NCI-H2196 treated with DMSO at 0.1 percent for 48 hours (cell line): Measurements from ENCODE around the gene HERPUD2.
"Not testable (repeated sequence)": the region's sequence is repeated elsewhere in the genome, so short reads cannot be mapped to it uniquely, and the experiment has no call there.

Experiments used
- DNase-seq: peaks from one replicate; lab custom pipeline; 2025; ENCODE audit not compliant: unreplicated experiment; lab: John Stamatoyannopoulos, UW

Gene HERPUD2

DNA sequence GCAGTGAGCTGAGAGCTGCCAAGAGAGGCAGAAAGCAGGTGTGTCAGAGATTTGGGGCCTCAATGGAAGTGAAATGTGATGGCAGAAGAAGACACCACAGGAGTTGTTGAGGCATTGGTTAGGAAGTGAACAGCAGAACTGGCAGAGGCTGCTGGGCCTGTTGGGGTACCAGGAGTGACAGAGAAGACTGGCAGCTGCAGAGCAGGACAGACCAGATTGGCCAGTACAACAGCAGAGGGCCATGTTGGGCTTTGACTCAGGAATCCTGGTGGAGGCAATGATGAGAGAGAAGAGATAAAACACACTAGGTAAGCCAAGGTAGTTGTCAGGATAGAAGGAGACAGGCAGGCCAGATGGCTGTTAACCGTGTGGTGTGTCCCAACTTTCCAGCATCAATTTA is 19.9 kb upstream of the HERPUD2 start:
- no peak for DNase-seq

DNA sequence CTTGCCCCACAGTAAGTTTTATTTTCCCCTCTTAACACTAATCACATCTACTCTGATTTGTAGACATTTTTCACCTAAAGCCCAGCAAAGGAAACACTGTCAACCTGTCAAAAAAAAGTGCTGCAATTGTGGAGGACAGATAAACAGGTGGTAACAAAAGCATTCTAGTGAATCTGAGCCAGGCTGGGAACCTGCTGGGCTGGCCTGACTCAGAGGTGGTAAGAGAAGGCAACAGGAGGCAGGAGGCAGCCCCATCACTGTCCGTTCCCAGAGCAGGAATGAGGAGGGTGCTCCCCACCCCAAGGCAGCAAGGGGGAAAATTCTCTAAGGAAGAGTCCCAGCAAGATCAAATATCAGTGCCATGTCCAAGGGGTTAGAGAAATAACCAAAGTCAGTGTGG is 19.5 kb upstream of the HERPUD2 start:
- DNase-seq = no peak

DNA sequence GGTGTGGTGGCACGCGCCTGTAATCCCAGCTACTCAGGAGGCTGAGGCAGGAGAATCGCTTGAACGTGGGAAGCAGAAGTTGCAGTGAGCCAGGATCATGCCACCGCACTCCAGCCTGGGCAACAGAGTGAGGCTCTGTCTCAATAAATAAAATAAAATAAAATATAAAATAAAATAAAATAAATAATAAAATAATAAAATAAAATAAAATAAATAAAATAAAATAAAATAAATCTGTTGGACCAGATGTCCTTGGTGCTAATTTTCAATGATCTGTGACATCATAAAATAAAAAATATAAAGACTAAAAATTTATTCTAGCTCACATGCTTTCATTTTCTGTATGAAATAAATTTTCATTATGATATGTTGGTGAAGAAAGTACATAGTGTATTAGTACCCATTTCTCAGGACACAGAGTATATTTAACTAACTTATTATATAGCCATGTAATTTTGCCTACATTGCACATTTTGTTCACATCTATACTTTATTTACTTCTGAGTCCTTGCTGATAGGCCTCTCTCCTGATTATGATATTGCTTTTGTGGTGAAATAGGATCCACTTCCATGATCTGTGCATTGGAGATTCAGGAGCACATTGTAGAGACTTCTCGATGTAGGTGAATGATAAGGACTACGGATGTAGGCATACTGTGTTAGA is 17.8 kb upstream of the HERPUD2 start:
- DNase-seq = no peak

DNA sequence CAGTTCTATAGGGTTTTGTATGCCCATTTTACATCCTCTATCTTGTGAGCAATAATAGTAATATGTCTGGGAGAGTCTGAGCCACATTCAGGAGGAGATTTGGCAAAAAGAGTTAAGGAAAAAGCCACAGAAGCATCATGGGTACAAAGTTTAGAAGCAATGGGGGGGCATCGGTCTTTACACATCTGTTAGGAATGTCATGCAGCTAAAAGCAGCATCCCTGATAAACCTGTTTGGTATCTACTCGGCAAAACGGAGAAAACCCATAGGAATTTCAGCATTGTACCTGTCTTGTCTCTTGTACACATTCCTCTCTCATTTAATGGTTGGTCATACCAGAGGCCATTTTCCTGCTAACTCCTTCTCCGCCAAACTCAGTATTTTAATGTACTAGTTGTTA is 12.5 kb upstream of the HERPUD2 start:
- DNase-seq = no peak

DNA sequence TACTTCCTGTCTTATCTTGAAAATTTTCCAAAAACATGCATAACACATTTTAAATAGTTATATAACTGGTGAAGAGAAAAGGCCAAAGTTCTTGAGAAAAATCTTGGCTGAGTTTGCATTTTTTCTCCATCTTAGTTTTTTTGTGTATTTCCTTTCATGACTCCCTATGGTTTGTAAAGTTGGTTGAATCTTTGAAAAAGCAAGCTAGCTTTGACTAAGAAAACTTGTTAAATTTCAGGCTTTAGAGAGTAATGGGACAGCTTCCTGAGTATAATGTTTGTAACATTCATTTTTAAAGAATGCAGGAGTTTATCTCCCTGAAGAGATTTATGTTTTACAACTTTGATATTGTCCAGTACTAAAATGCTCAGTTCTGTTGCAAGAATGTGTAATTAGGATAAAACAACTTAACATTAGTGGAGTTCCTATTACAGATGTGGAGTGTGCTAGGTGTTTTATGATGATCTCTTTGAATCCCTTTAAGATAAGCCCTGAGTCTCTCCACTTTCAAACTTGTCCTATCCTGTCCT is 11.1 kb upstream of the HERPUD2 start:
- DNase-seq = no peak

DNA sequence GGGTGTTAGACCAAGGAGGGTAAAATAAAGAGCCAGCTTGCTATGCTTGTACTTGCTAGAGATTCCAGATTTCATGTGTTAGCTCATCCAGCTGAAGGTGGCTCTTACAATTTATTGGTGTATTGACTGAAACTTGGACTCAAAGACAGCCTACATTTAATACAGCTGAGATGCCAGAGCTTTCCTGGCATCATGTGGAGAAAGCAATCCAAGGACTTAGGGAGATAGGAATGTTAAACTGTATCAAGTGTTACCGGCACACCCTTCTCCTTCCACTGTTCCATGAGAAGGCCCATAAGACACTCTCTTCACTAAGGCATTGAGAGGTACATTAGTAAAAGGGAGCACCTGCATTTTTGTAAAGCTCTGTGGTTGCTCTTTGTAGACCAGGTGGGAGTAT is 9.3 kb upstream of the HERPUD2 start:
- DNase-seq = no peak

DNA sequence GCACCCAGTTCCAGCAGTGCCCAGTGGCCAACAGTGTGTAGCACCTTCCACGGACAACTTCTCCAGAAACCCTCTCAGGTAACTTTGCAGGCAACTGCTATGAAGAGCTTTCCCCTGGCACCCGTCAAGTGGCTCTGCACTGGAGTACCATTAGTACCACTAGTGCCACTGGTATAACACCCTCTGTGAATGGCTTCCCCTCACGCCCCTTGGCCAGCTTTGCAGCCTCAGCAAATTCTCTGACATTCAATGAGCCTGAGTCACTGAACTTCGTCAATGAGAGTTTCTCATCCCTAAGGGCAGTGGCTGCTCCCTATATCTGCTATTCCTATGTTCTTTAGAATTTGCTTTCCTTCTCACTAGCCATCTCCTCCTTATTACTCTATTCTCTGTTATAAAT is 7.6 kb upstream of the HERPUD2 start:
- DNase-seq = no peak

DNA sequence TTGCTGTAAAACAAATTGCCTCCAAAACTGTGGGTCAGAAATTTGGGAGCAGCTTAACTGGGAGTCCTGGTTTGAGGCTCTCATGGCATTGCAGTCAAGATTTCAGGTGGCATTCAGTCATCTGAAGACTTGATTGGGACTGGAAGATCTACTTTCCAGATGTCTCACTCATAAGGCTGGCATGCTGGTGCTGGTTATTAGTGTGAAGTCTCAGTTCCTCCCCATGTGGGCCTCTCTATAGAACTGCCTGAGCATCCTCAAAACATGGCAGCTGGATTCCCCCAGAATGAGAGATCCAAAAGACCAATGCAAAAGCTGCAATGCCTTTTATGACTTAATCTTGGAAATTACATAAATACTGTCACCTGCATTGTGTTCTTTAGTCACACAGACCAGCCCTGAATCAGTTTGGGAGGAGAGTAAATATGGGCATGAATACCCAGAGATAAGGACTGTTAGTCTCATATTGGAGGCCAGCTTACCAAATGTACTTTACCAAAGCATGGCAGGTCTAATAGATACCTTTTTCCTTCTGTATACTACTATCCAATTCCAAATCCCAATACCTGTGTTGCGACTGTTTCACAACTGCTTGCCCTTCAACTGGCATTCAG is 6.5 kb upstream of the HERPUD2 start:
- no peak for DNase-seq

DNA sequence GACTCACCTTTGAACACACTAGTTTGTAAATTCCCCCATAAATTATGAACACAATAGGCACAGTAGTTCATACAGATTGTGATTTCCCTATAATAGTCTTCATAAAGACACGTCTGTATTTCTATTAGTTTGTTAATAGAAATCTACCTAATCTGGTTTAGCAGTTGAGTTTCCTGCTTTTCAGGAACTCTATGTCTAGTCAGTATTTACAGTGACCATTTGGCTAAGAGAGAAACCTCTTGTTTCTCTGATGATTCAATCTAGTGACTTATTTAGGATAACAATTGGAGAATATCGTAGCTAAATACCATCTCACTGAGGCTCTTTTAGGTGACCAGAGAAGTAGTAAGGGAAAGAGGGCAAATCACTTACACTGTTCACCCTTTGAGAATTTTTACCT is 5.9 kb upstream of the HERPUD2 start:
- no peak for DNase-seq

DNA sequence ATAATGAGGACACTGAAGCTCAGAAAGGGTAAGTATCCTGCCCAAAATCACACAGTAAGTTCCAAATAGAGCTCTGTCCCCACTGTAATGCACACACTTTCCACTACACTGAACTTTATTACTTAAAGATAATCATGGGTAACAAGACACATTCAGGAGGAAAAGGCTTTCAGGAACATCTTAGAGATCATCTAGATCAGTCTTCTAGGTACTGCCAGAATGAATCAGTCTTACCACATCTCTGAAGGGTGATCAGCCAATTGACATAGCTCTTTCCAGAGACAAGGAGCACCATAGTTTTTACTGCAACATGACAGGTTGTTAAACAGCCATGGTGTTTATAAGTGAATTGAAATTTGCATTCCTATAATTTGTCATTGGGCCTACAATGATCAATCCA is 5.4 kb upstream of the HERPUD2 start:
- no peak for DNase-seq

DNA sequence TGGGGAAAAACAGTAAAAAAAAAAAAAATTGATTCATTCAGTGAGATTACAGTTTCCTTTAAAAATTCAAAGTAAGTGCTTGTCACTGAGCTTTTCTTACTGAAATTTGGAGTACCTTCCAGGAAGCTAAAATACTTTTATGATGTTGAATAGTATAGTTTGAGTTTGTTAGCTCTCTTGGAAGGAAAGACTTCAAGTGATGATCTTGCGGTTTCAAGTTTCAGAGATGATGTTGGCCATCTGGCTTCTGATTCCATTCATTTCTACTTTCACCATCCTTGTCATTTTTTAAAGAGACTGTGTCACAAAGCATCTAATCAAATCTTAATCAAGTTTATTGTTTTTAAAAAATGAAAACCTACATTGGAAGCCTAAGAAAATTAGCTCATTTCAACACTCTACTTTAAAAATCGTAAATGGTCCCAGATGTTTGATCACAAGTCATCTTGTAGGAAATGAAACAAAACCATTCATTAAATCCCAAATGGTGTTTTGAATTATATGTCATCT is 4.9 kb upstream of the HERPUD2 start:
- DNase-seq = no peak

DNA sequence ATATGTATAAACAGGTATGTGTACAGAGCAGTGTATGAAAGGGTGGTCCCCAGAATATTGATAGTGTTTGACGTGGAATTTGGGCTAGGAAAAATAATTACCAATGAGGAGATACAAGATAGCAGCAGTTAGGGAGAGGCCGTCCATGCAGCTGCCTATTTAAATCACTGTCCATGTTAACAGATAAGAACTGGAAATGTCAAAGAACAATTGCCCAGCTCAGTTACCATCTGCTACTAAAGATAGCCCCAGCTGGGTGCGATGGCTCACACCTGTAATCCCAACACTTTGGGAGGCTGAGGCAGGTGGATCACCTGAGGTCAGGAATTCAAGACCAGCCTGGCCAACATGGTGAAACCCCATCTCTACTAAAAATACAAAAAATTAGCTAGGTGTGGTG is 3.4 kb upstream of the HERPUD2 start:
- DNase-seq = not testable (repeated sequence)

DNA sequence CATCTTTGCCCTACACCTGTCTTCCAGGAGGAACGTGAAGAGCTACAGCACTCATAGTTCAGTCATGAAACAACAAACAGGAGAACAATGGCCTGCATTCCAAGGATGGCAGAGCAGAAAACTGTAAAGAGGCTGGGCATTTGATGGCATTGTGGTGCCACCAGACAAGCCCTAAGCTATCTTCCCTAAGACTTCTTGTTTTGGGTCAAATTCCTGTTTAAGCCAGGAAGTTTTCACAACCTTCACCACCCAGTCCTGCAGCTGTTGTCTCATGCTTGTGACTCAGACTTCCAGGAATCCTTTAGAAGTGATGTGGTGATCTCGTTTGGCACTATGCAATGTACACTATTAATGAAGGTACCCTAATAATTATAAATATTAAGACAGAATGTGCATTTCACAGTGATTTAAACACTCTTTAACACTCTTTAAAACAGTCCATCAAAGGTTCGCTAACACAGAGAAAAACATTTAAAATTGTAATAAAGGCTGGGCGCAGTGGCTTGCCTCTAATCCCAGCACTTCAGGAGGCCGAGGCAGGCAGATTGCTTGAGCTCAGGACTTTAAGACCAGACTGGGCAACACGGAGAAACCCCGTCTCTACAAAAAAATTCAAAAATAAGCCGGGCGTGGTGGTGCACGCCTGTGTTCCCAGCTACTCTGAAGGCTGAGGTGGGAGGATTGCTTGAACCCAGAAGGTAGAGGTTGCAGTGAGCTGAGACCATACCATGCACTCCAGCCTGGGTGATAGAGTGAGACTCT is 2.7 kb upstream of the HERPUD2 start:
- no peak for DNase-seq

DNA sequence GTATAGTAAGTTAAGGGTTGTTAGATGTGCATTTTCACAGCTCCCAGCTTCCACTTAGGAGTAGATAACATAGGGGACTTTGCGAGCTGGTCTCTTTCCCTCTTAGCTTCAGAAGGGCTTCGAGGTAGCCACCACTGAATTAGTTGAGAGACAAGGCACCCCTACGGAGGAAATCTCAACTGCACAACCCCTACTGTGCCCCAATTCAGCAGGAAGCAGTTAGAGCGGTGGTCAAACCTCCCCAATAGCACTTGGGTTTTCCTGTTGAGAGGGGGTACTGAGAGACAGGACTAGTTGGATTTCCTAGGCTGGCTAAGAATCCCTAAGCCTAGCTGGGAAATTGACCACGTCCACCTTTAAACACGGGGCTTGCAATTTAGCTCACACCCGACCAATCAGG is 1.1 kb upstream of the HERPUD2 start:
- no peak for DNase-seq

DNA sequence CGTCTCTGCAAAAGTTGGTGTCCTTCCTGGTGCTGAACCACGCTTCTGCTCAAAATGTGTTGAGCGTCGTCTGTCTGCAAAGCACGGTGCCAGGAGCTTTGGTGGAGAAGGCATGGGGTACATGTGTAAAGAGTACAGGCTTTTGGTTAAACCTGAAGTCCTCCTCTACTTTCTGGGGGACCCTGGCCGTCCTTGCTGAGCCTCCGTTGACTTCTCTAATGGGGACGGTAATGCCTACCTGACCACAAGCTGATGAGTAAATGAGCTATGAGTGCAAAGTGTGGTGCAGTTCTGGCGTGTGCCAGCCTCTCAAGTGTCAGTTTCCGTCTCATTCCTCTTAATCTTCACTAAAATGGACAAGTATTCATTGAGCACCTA is 527 bp upstream of the HERPUD2 start:
- DNase-seq = no peak

DNA sequence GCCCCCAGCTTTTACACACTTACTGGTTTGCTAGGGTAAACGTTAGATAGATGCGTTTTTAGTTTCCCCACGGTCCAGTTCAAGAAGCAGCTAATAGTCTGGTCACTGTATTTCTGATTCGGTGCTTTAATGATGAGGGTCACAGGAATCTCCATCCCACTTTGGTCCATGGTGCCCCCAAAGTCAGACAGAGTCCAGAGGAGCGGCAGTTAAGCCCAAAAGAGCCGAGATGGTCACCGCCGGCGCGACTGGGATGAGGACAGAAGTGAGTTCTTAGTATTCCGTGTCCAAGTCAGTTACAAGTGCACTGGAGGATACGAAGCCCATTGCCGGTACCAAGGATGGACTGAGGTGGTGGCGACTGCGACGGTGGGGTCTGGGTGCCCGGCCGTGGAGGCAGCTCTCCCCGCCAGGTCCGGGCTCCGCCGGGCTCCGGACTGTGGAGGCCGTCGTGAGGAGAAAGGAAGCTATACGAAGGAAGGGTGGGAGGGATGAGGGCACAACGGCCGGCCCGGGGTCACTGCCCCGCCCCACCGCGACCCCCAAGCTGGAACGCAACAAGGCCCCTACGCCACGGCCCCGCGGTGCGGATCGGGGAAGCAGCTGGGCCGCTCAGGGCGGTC is 663 bp downstream of the HERPUD2 start:
- no peak for DNase-seq

DNA sequence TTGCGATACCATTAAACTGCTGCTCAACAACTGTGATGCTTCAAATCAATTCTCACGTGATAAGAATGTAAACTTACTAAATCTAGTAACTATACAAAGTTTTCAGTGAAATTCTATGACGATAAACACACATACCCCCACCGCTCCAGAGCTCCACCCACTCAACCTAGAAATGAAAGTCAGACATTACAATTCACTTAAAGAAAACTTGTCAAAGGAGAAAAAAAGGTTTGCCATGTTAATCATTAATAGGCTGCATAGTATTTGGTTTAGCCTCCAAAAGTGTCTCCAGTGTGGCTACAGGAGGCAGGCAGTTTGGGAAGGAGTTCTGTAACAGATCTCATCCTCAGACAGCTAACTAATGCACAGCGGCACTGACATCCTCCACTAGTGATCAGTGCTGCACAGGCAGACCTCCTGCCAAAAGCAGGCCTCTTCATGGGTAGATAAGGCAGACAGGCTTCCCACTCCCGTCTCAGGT is 3.1 kb downstream of the HERPUD2 start:
- no peak for DNase-seq

DNA sequence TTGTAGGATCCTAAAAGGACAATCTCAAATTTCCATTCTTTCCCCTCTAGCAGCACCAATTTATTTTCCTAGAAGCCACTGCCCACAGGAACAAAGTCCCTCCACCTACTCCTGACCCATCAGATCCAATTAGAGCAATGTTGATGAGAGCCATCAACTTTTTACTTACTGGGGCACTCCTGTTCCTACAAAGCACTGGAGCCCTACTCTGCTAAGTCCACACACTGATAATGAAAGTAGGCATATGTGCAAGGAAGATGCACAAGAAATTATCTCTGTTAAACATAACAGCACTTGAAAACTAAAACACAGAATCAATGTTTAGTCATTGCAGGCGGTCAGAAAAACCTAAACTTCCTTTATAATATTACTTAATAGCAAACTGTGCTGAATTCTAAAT is 3.6 kb downstream of the HERPUD2 start:
- no peak for DNase-seq

DNA sequence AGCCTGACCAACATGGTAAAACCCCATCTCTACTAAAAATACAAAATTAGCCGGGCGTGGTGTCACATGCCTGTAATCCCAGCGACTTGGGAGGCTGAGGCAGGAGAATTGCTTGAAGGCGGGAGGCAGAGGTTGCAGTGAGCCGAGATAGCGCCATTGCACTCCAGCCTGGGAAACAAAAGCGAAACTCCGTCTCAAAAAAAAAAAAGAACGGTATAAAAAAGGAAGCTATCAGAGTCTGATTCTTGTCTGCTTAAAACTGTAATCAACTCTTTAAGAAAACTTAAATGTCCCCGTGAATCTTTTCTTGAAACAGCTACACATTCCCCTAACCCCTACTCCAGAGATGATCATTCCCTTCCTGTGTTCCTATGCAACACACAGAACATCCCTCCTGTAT is 4.3 kb downstream of the HERPUD2 start:
- not testable (repeated sequence) for DNase-seq

DNA sequence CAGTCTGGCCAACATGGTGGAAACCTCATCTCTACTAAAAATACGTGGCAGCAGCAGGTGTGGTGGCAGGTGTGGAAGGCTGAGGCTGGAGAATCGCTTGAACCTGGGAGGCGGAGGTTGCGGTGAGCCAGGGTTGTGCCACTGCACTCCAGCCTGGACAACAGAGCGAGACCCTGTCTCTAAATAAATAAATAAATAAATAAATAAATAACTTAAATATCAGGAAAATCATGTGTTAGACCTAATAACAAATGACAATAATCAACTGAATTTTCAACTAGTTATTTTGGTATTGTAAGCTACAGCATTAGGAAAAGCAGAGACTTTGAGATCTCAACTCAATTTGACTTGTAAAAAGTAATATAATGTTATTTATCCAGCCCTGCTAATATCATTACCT is 9.2 kb downstream of the HERPUD2 start:
- no peak for DNase-seq

DNA sequence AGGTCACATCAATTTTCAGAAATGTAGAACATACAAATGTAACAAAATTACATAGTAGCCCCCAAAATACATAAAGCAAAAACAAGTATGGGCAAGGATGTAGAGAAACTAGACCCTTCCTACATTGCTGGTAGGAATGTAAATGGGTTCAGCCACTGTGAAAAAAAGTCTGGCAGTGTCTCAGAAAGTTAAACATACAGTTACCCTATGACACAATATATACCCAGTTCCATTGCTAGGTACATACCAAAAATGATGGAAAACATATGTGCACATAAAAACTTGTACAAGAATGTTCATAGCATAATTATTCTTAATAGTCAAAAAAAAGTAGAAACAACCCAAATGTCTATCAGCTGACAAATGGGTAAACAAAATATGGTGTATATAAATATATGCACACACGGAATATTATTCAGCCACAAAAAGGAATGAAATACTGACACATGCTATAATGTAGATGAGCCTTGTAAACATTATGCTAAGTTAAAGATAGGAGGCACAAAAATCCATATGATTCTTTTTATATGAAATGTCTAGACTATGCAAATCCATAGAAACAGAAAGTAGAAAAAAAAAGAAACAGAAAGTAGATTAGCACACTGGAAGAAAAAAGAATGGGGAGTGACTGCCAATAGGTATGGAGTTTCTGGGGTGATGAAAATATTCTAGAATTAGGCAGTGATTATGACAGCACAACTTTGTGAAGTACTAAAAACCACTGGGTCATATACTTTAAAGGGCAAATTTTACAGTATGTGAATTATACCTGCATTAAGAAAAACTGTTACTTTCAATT is 13.5 kb downstream of the HERPUD2 start:
- DNase-seq = no peak
